ENCODE results near the gene KANSL2. TPM values are rescaled to one million over a fixed set of nuclear protein-coding genes. Genes with fewer than 3 reads are reported as not detected.

KANSL2 gene
- total and polyA plus RNA-seq, 2 of the 13 experiments (the other 11 are each of a cell fraction or from before 2014, with no cell fraction given): 24.1 to 41.3 TPM

DNA sequence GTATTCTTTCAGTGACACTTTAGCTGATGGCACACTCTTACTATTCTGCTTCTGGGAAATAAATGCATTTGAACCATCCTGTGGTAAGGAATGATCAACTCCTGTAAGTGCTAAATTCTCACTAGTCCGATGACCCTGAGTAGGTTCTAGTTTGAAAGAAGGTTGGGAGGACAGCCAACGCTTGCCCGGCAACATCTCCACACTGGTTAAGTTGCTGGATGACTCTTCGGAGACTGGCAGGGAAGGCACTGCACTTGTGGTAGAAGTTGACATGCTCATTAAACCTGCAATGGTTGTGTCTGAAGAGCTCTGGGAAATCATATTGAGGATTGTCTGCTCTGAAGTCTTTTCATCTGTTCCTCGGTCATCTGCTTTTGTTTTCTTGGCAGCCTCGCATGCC is 12.0 kb upstream of the KANSL2 start:
- no TSS peak for BruUV-seq (replicated peaks)
- no peak for FAIRE-seq
- DNase-seq (ENCODE audit: low spot score): no peak
- no peak overlapping the region for H2AFZ ChIP-seq (ENCODE audit: low read length)
- no peak overlapping the region for H3K27ac ChIP-seq (ENCODE audit: extremely low read length, insufficient read depth, low read length)
- ChIA-PET POLR2A (interaction anchor here (1.5 kb wide), 1 partner anchor 12 kb away, joined by 3 read pairs; the partner anchor contains the start of gene KANSL2), CTCF (ENCODE audit: low intra/inter-chr PET ratio, low total read pairs) (no interaction called here)
- H3K9ac ChIP-seq (ENCODE audit: insufficient read depth, low read depth, low read length): no peak overlapping the region
- H4K20me1 ChIP-seq (ENCODE audit: insufficient read depth, low read length): no peaks in the 10 kb centered on the region
- no peaks in the 10 kb centered on the region for H3K27me3 ChIP-seq (ENCODE audit: control insufficient read depth in 1 of 2, insufficient read depth in 2 of 2, low read length in 2 of 2)
- H3K9me3 ChIP-seq (ENCODE audit: low read length): no peaks in the 10 kb centered on the region
- TF ChIP-seq ZNF772 (CRISPR knock-in tag; IDR thresholded peaks at IDR 0.05) (no peak), ERF (CRISPR knock-in tag; IDR thresholded peaks at IDR 0.05) (no peak), SRSF1 (optimal IDR thresholded peaks at IDR 0.05; ENCODE audit: low read depth, low read length) (no peak), NAIF1 (CRISPR knock-in tag; IDR thresholded peaks at IDR 0.05; ENCODE audit: borderline replicate concordance) (no peak), TMF1 (CRISPR knock-in tag; IDR thresholded peaks at IDR 0.05; ENCODE audit: low read depth) (no peak), AGO2 (optimal IDR thresholded peaks at IDR 0.05; ENCODE audit: low read depth, low read length) (no peak), HHEX (CRISPR knock-in tag; IDR thresholded peaks at IDR 0.05) (no peak), ZNF496 (CRISPR knock-in tag; IDR thresholded peaks at IDR 0.05; ENCODE audit: insufficient replicate concordance) (no peak), HOXA5 (CRISPR knock-in tag; IDR thresholded peaks at IDR 0.05) (no peak), ZFP36L1 (CRISPR knock-in tag; IDR thresholded peaks at IDR 0.05) (no peak), HNRNPL (IDR thresholded peaks at IDR 0.05; ENCODE audit: low read depth, low read length) (no peak)
- TF ChIP-seq, protein P1, sequence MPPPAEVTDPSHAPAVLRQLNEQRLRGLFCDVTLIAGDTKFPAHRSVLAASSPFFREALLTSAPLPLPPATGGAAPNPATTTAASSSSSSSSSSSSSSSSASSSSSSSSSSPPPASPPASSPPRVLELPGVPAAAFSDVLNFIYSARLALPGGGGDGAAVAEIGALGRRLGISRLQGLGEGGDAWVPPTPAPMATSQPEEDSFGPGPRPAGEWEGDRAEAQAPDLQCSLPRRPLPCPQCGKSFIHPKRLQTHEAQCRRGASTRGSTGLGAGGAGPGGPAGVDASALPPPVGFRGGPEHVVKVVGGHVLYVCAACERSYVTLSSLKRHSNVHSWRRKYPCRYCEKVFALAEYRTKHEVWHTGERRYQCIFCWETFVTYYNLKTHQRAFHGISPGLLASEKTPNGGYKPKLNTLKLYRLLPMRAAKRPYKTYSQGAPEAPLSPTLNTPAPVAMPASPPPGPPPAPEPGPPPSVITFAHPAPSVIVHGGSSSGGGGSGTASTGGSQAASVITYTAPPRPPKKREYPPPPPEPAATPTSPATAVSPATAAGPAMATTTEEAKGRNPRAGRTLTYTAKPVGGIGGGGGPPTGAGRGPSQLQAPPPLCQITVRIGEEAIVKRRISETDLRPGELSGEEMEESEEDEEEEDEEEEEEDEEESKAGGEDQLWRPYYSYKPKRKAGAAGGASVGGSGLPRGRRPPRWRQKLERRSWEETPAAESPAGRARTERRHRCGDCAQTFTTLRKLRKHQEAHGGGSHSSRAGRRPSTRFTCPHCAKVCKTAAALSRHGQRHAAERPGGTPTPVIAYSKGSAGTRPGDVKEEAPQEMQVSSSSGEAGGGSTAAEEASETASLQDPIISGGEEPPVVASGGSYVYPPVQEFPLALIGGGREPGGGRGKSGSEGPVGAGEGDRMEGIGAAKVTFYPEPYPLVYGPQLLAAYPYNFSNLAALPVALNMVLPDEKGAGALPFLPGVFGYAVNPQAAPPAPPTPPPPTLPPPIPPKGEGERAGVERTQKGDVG (CRISPR knock-in tag; IDR thresholded peaks at IDR 0.05; ENCODE audit: borderline replicate concordance): no peak
- TF ChIP-seq, protein P2, sequence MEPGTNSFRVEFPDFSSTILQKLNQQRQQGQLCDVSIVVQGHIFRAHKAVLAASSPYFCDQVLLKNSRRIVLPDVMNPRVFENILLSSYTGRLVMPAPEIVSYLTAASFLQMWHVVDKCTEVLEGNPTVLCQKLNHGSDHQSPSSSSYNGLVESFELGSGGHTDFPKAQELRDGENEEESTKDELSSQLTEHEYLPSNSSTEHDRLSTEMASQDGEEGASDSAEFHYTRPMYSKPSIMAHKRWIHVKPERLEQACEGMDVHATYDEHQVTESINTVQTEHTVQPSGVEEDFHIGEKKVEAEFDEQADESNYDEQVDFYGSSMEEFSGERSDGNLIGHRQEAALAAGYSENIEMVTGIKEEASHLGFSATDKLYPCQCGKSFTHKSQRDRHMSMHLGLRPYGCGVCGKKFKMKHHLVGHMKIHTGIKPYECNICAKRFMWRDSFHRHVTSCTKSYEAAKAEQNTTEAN (CRISPR knock-in tag; conservative IDR thresholded peaks at IDR 0.05): no peak
- H3K36me3 ChIP-seq (replicated peaks in 1 of 2; ENCODE audit: control insufficient read depth in 1 of 2, insufficient read depth in 2 of 2, low read length in 2 of 2): peaks cover 16 to 57% of the 10 kb centered on the region in 2 experiments
- 97% methylated on average over 6 of the region's 6 CpGs for WGBS (ENCODE audit: low lambda C conversion rate)
- ATAC-seq: no peak
- H3K4me2 ChIP-seq (ENCODE audit: low read depth, low read length): no peak overlapping the region
- in situ Hi-C loops (cut with HindIII; ENCODE audit: extremely low pct_ligation_motif_present, low pct_unique_long_range_greater_than_20kb): no loop called here
- H3K4me1 ChIP-seq (ENCODE audit: insufficient read depth, low read length): peaks cover 27% of the 10 kb centered on the region
- intact Hi-C loops (cut with micrococcal nuclease; ENCODE audit: unreplicated experiment): no loop called here
- H3K4me3 ChIP-seq (replicated peaks in 1 of 3; ENCODE audit: insufficient read depth in 1 of 3, low read depth in 2 of 3, low read length in 3 of 3): no peak overlapping the region
- H3K79me2 ChIP-seq (ENCODE audit: insufficient read depth, low read length): peaks cover 2% of the 10 kb centered on the region
